KBM-7 (cell line): ENCODE measurements around the gene HEXA.
"Not testable (repeated sequence)": the region's sequence is repeated elsewhere in the genome, so short reads cannot be mapped to it uniquely, and the experiment has no call there.

Experiments
- DNase-seq: peaks from one replicate; pipeline ENCODE4 v3.0.0-alpha.2; 2015
- in situ Hi-C: fragments of 300-500 bp; cut with MboI; formaldehyde crosslinking; loops from 2 replicates; pipeline ENCODE4 v1.14.3; 2020; ENCODE audit warnings: low sequenced_read_pairs, low pct_unique_long_range_greater_than_20kb, mixed read lengths

Gene HEXA

GRCh38 chr15:72375846-72376581 is at the start of gene HEXA:
Gene HEXA (minus strand): TSS chr15:72376014. CDS start chr15:72375972, 42 bp downstream.
- in situ Hi-C loops, result no loop called here

DNA sequence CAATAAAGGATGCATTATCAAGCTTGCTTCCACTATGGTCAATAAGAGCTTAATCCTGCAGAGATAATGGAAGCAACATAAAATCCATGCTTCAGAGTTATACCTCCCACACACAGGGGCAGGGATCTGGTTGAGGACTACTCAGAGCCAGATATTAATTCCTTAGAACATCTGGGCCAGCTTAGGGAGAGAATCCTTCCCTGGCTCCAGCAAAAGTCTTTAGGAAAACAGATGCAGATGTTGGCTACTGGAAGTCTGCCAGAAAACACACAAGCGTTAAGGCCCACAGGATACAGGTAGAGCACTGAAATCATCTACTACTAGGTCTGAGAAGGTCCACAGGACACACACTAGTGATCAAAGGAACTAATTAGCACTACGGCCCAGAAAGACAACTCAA is 47.4 kb upstream of the HEXA start:
- in situ Hi-C loops, result no loop called here
- DNase-seq, result no peak

More at GRCh38 chr15:72375846-72376581, at the start of gene HEXA:
- peak; percentile 98 for DNase-seq

DNA sequence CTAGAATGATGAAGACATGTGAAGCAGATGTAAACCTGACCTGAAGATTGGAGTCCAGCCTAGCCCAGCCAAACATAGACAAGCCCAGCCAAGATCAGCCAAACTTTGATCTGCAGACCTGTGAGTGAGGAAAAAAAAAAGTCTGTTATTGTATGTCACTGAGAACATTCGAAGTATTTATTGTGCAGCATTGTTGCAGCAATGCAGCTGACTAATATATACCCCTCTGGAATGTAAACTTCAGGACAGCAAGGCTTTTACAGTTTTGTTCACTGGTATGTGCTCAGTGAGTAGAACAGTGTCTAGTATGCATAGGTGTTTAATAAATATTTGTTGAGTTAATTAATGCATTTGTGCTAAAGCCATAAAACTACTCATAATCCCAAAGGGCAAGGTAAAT is 45.7 kb upstream of the HEXA start:
- no peak for DNase-seq
- in situ Hi-C loops, result no loop called here

- peak; percentile 78 for DNase-seq
- in situ Hi-C loops, result no loop called here
Measured at GRCh38 chr15:72420576-72420975, 44.8 kb upstream of the HEXA start.

DNA sequence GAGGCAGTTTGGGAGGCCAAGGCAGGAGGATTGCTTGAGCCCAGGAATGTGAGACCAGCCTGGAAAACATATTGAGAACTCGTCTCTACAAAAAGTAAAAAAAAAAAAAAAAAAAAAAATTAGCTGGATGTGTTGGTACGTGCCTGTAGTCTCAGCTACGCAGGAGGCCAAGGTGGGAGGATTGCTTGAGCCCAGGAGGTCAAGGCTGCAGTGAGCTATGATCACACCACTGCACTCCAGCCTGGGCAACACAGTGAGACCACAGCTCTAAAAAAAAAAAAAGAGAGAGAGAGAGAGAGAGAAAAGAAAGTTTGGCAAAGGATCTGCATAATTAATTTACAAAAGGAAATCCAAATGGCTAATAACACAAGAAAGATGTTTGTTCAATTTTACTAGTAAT is 44.0 kb upstream of the HEXA start:
- in situ Hi-C loops, DNase-seq: not testable (repeated sequence)

DNA sequence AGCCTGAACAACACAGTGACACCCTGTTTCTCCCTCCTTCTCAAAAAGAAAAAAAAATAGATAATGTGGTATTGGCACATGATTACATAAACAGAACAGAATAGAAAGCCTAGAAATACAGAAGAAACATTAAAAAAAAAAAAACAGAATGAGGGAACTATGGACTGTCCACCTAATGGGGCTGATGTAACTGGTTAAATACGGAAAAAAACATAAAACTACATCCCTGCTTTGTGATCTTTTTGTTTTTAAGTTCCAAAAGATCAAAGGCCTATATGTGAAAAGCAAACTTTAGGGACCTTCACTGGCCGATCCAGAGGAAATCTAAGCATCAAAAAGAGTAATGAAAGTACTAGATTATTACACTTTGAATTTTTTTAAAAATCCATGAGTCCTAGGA is 39.5 kb upstream of the HEXA start:
- in situ Hi-C loops, result no loop called here
- no peak for DNase-seq

GRCh38 chr15:72413337-72413736 is 37.5 kb upstream of the HEXA start:
- DNase-seq, in situ Hi-C loops: not testable (repeated sequence)

- in situ Hi-C loops, result no loop called here
- no peak for DNase-seq
Measured at GRCh38 chr15:72411544-72411943, 35.7 kb upstream of the HEXA start.

- in situ Hi-C loops, result no loop called here
- DNase-seq, result no peak
Measured at GRCh38 chr15:72411111-72411510, 35.3 kb upstream of the HEXA start.

- in situ Hi-C loops, result no loop called here
- no peak for DNase-seq
Measured at GRCh38 chr15:72406936-72407335, 31.1 kb upstream of the HEXA start.

GRCh38 chr15:72404841-72405240 is 29.0 kb upstream of the HEXA start:
- DNase-seq, result no peak
- in situ Hi-C loops, result no loop called here

- in situ Hi-C loops, result no loop called here
- DNase-seq, result no peak
Measured at GRCh38 chr15:72404356-72404755, 28.5 kb upstream of the HEXA start.

DNA sequence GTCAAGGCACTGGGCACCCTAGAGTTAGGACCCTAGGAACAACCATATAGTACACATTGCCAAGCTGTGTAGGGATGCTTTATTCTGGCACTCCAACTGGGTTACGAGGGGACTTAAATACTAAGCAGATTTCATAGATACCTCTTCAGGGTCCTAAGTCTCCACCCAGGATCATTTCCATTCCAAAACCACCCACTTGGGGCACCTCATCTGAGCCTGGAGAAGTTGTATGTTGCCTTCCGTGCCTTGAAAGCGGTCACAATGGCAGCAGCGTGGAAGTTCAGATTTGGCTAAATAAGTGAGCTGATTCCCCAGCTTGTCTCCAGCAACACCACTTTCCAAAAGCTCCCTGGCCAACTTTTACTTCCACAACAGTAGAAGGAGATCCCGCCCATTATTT is 26.9 kb upstream of the HEXA start:
- in situ Hi-C loops, result no loop called here

GRCh38 chr15:72398648-72399047 is 22.8 kb upstream of the HEXA start:
- in situ Hi-C loops, result no loop called here
- DNase-seq, result no peak

More for the DNA sequence above, 26.9 kb upstream of the HEXA start:
- DNase-seq, result no peak

GRCh38 chr15:72397796-72398588 is 22.2 kb upstream of the HEXA start, which contains the start of gene TMEM202:
Gene TMEM202 (plus strand): TSS chr15:72398305. CDS start chr15:72398327, 22 bp downstream.
- DNase-seq, result peak; percentile 62
- in situ Hi-C loops, result no loop called here

- DNase-seq, in situ Hi-C loops: not testable (repeated sequence)
Measured at GRCh38 chr15:72396331-72396730, 20.5 kb upstream of the HEXA start.

GRCh38 chr15:72389231-72389630 is 13.4 kb upstream of the HEXA start:
- DNase-seq, result no peak
- in situ Hi-C loops, result no loop called here

GRCh38 chr15:72387741-72388140 is 11.9 kb upstream of the HEXA start:
- DNase-seq, result no peak
- in situ Hi-C loops, result no loop called here

DNA sequence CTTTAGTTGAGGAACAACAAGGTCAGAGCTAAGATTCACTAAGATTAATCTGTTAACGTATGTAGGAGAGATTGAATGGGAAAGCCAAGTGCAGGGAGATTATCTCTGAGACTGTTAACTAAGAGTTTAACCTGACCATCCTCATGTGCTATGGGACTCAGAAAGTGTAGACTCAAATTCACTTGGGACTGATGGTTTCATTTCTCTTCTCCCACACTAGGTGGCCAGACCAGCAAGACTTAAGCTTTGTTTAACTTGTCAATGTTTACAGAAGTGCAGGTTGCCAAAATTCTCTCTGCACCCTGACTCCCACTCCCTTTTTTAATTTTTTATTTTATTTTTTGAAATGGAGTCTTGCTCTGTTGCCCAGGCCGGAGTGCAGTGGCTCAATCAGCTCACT is 6.3 kb upstream of the HEXA start:
- in situ Hi-C loops, result no loop called here
- no peak for DNase-seq

DNA sequence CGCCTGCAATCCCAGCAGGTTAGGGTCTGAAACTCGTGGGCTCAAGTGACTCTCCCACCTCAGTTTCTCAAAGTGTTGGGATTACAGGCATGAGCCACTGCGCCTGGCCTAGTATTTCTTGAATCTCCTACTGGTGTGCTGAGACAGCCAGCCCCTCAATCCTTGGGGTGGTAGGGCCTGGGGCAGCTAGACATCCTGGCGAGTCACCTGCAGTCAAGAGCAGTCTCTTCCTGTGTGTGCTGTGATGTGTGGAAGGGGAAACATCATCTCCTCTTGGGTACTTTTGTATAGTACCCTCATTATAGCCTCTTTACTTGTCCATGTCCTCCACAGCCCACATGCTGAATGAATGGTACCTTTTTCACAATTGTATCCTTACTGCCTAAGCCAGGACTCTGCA is 4.9 kb upstream of the HEXA start:
- in situ Hi-C loops, result no loop called here
- no peak for DNase-seq
